Mesodermal cell (in vitro differentiated cells): ENCODE results near the gene HELZ2.
A peak's percentile ranks its signal among the peaks of the same experiment; 100 is the strongest.
"Not testable (repeated sequence)": the region's sequence is repeated elsewhere in the genome, so short reads cannot be mapped to it uniquely, and the experiment has no call there.

Experiments
- H3K27ac ChIP-seq: 2 replicates; pipeline ENCODE4 v1.7.0; 2013; ENCODE audit warnings: mild to moderate bottlenecking, low read depth, low read length, moderate library complexity; ENCODE audit not compliant: severe bottlenecking
- H3K36me3 ChIP-seq: 2 replicates; pipeline ENCODE4 v1.7.1; 2013; ENCODE audit warnings: mild to moderate bottlenecking, low read length, moderate library complexity; ENCODE audit not compliant: control insufficient read depth, insufficient read depth
- H3K4me1 ChIP-seq: one replicate; pipeline ENCODE4 v1.7.1; 2013; ENCODE audit warnings: mild to moderate bottlenecking, low read length; ENCODE audit not compliant: insufficient read depth, control insufficient read depth, poor library complexity, severe bottlenecking
- H3K4me3 ChIP-seq: 2 replicates; pipeline ENCODE4 v1.7.0; 2013; ENCODE audit warnings: low read length, control low read depth, mild to moderate bottlenecking; ENCODE audit not compliant: insufficient read depth, poor library complexity, severe bottlenecking; ENCODE audit errors: extremely low read depth
- H3K9me3 ChIP-seq: 2 replicates; pipeline ENCODE4 v1.7.1; 2013; ENCODE audit warnings: mild to moderate bottlenecking, low read length, moderate library complexity; ENCODE audit not compliant: control insufficient read depth
- whole genome bisulfite sequencing, 2 experiments: methylation state at CpG; one replicate each; pipeline ENCODE4 v1.1.5; 2013; ENCODE audit warnings: missing lambda C conversion rate in 2 of 2; ENCODE audit not compliant: insufficient coverage in 2 of 2; 5-methylcytosine and 5-hydroxymethylcytosine counted together

The HELZ2 gene

GRCh38 chr20:63561624-63562396 lies 12.2 kb downstream of the HELZ2 start:
- Histone ChIP-seq H3K4me1 (no peaks in the 10 kb centered on the region), H3K36me3 (peaks cover 16% of the 10 kb centered on the region), H3K27ac (no peak overlapping the region), H3K4me3 (no peak overlapping the region), H3K9me3 (no peaks in the 10 kb centered on the region)
- 90 to 93% methylated on average over 32 to 36 of the region's 36 CpGs for WGBS, 2 experiments

GRCh38 chr20:63560856-63561609 lies 13.0 kb downstream of the HELZ2 start:
- Histone ChIP-seq H3K4me1 (no peaks in the 10 kb centered on the region), H3K36me3 (peaks cover 16% of the 10 kb centered on the region), H3K9me3 (no peaks in the 10 kb centered on the region), H3K27ac (no peak overlapping the region), H3K4me3 (no peak overlapping the region)
- 92 to 95% methylated on average over 24 to 26 of the region's 26 CpGs for WGBS, 2 experiments

- WGBS, 2 experiments: 95 to 98% methylated on average over 14 to 16 of the region's 16 CpGs
Observed at GRCh38 chr20:63560333-63560805, 13.7 kb downstream of the HELZ2 start.

DNA sequence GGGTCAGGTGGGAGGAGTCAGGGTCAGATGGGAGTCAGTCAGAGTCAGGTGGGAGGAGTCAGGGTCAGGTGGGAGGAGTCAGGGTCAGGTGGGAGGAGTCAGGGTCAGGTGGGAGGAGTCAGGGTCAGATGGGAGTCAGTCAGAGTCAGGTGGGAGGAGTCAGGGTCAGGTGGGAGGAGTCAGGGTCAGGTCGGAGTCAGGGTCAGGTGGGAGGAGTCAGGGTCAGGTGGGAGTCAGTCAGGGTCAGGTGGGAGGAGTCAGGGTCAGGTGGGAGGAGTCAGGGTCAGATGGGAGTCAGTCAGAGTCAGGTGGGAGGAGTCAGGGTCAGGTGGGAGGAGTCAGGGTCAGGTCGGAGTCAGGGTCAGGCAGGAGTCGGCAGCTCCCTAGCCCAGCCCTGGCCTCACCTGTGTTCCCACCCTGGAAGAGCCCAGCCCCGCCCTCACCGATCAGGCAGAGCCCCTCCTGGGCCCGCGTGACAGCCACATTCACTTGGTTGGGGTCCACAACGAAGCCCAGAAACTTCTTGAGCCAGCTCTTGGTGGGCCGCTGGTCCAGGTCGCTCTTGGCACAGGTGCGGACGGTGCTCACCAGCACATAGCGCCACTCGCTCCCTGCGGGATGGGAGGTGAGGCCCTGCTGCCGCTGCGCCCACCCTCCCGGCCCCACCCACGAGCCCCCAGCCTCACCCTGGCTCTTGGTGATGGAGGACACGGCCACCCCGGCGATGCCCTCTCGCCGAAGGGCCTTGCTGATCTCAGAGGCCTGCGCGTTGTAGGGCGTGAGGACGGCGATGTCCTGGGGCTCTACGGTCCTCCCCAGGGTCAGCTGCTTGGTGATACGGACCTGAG lies 14.3 kb downstream of the HELZ2 start:
- H3K36me3 ChIP-seq: peaks cover 16% of the 10 kb centered on the region
- H3K4me1 ChIP-seq, H3K27ac ChIP-seq, H3K9me3 ChIP-seq, H3K4me3 ChIP-seq: not testable (repeated sequence)
- WGBS, 2 experiments: 96% methylated on average over 28 to 30 of the region's 31 CpGs

More at GRCh38 chr20:63560333-63560805, 13.7 kb downstream of the HELZ2 start:
- H3K36me3 ChIP-seq: peaks cover 16% of the 10 kb centered on the region
- no peaks in the 10 kb centered on the region for H3K9me3 ChIP-seq
- no peaks in the 10 kb centered on the region for H3K4me1 ChIP-seq
- H3K27ac ChIP-seq: no peak overlapping the region
- no peak overlapping the region for H3K4me3 ChIP-seq

GRCh38 chr20:63558804-63559484 lies 15.1 kb downstream of the HELZ2 start:
- Histone ChIP-seq H3K36me3 (peaks cover 16% of the 10 kb centered on the region), H3K4me1 (peaks cover 5% of the 10 kb centered on the region), H3K9me3 (no peaks in the 10 kb centered on the region), H3K4me3 (no peak overlapping the region), H3K27ac (no peak overlapping the region)
- WGBS, 2 experiments: 96 to 98% methylated on average over 11 to 13 of the region's 14 CpGs

DNA sequence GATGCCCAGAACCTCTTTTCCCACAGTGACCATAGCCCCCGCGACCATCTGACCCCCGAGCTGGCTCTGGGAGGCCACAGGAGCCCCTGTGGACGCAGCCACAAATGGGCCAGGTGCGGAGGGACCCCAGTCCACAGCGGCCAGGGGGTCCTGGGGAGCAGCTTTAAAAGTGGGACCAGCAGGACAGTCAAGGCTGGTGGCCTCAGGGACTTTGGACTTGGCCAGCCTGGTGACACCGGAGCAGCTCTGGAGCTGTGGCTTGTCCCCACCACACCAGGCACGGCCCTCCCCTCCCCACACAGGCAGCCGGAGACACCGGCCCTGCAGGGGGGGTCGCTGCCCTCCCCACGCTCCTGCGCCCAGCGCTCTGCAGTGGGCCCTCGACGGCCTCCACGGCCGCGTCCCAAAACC lies 16.6 kb downstream of the HELZ2 start:
- Histone ChIP-seq H3K9me3 (no peaks in the 10 kb centered on the region), H3K27ac (no peak overlapping the region), H3K4me3 (no peak overlapping the region), H3K4me1 (peaks cover 9% of the 10 kb centered on the region), H3K36me3 (peaks cover 13% of the 10 kb centered on the region)
- 96 to 98% methylated on average over 15 to 19 of the region's 19 CpGs for WGBS, 2 experiments

GRCh38 chr20:63556873-63557478 lies 17.1 kb downstream of the HELZ2 start:
- Histone ChIP-seq H3K4me3 (no peak overlapping the region), H3K9me3 (no peaks in the 10 kb centered on the region), H3K4me1 (peaks cover 9% of the 10 kb centered on the region), H3K27ac (no peak overlapping the region), H3K36me3 (peaks cover 12% of the 10 kb centered on the region)
- 62 to 71% methylated on average over 23 of the region's 23 CpGs for WGBS, 2 experiments

- Histone ChIP-seq H3K27ac (no peak overlapping the region), H3K9me3 (no peaks in the 10 kb centered on the region), H3K4me1 (peaks cover 9% of the 10 kb centered on the region), H3K4me3 (no peak overlapping the region), H3K36me3 (peaks cover under 1% of the 10 kb centered on the region)
- 96 to 97% methylated on average over 44 to 45 of the region's 45 CpGs for WGBS, 2 experiments
Observed at GRCh38 chr20:63555661-63556381, 18.2 kb downstream of the HELZ2 start.

- H3K4me3 ChIP-seq: peak overlapping the region; percentile 53
- H3K4me1 ChIP-seq: peaks cover 9% of the 10 kb centered on the region
- no peaks in the 10 kb centered on the region for H3K36me3 ChIP-seq
- no peaks in the 10 kb centered on the region for H3K9me3 ChIP-seq
- H3K27ac ChIP-seq: no peak overlapping the region
- 80 to 83% methylated on average over 38 of the region's 38 CpGs for WGBS, 2 experiments
Observed at GRCh38 chr20:63554361-63555278, 19.4 kb downstream of the HELZ2 start.
